Activated CD4-positive, CD25-positive, alpha-beta regulatory T cell (primary cell): Measurements from ENCODE around the gene HSPB6.

ENCODE experiments used
- DNase-seq, 4 experiments: peaks; one replicate each; lab custom pipeline; 2025; lab: John Stamatoyannopoulos, UW

Gene HSPB6

DNA sequence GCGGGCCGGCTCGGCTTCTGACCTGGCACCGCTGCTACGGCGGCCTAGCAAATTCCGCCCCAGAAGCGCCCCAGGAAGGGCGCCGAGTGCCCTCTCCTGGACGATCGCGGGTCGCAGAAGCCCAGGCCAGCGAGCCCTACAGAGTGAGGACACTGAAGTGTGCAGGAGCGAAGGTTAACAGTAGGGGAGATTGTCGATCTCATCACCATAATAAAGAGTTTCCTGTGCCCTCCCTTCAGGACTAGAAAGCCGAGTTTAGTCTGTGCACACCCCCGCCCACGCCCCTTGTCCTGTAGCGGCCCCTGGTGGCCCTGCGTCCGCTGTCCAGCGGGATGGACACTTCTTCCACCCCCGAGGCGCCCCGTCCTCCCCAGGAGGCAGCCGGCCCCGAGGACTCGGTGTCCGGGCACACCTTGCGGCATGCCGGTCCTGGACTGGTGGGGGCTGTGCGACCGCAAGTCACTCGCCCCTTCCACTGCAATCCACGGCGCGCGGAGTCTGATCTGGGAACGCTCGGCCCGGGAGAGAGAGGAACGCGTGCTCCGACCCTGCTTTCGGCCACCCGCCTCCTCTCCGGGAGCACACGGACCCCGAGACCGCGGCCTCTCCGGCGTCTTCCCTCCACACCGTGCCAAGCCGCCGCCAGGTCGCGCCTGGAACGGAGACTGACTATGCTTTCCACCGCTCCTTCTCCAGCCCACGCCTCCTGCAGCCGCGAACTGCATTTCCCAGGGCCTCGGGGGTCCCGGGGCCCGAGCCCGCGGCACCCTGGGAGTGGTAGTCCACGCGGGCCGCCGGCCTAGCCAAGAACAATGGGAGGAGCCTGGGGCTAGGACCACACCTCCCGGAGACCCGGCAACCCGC is 39.8 kb downstream of the HSPB6 start:
- DNase-seq: peak; percentile 62 to 98 (median 80)

DNA sequence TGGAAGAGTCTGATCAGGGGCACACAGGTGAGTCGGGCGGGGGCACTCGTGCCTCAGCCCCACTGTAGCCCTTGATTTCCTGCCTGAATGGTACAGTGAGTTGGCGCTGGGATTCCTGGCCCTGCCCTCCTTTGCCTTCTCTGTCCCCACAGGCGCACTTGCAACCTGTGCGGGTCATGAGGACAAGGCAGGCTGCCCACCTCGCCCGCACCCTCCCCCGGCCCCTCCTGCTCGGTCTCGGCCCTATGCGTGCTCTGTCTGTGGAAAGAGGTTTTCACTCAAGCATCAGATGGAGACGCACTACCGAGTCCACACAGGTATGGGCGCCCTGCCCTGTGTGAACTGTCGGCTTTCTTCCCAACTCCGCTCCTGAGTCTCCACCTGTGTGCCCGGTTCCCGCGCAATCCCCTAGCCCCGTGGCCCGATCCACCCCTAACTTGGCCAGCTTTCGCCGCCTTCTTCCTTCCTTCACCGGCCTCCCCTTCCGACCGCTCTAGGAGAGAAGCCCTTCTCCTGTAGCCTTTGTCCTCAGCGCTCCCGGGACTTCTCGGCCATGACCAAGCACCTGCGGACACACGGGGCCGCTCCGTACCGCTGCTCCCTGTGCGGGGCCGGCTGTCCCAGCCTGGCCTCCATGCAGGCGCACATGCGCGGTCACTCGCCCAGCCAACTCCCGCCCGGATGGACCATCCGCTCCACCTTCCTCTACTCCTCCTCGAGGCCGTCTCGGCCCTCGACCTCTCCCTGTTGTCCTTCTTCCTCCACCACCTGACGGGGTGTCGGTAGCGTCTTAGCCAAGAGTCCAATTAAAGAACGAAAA is 40.6 kb downstream of the HSPB6 start:
- DNase-seq: no peak

- no peak for DNase-seq
These were observed 41.4 kb downstream of the HSPB6 start for GRCh38 chr19:35715355-35715809.

- no peak for DNase-seq
These were observed 42.1 kb downstream of the HSPB6 start for GRCh38 chr19:35714601-35715354.

- DNase-seq: no peak
These were observed 42.8 kb downstream of the HSPB6 start for GRCh38 chr19:35713904-35714495.

DNA sequence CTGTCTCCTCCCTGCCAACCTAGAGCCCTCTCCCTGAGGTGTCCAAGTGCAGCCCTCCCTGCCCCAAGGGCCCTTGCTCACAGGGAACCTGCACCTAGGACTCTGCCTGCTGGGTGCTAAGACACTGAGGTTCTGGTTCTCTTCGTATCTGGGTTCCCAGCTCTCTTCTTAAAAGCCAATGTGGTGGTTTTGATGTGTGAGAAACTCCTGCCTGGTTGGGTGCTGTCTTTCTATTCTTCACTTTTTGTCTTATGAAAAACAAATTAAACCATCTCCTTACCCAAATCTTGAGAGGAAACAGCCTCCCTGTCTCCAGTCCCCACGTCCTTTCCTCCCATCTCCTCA is 43.4 kb downstream of the HSPB6 start:
- DNase-seq: no peak

GRCh38 chr19:35712567-35713505 is 44.0 kb downstream of the HSPB6 start:
- peak in 2 of 4 experiments; percentile 43 to 45 for DNase-seq

DNA sequence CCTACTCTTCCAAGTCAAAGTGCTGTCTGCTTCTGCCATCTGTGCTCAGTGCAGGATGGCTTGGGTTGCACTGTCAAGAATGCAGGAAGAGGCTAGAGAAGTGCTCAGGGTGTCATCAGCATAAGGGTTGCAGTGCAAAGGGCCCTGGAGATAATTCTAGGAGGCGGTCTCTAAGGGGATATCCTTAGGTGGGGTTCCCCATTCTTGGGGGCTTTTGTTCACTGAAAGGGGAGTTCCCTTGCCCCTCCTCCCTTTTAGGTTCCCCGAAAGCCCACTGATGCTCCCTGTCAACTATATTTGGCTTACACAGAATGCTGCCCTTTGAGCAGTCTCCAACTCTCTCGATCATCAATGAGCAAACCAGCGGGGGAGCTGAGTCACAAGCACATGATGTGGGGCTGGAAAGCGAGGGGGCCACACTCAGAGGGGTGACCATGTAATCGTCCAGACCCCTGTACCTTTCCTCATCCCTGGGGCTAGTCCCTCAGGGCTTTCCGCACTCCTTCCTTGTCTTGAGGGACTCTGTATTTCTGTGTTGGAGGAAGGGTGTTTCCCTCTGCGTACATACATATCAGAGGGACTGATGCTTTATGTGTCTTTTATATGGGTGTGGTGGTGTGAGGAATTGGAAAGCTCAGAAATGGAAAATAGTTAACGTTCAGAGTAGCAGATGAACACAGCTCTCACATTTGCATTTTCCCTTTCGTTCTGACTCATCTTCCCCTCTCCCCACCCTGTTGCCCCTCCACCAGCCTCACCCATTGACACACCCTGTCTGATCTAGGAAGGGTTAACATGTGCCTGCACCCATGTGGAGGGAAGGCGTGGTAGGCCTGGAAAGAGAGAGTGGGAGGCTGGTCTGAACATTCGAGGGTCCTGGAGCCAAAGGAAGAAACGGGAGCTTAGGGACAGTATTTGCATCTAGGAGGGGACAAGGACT is 45.8 kb downstream of the HSPB6 start:
- peak in 1 of 4 experiments; percentile 38 for DNase-seq

DNA sequence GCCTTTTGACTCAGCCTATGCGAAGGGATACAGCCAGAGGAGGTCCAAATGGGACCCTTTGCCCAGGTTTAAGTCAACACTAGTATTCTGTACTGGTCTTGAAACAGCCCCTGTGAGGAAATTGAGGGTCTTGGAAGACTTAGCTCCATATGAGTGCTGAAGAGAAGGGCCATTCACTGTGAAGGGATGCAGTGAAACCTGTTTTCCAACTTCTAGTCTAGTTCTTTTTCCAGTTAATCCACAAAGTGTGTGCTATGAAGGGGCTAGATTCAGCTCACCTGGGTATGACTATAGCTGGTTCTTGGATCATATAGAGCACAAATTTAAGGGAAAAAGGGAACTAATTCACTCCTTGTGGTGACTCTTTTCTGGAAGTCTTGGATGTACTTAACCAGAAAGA is 48.4 kb downstream of the HSPB6 start:
- no peak for DNase-seq
